Measurements from ENCODE around the gene STPG2. TPM values are rescaled to one million over a fixed set of nuclear protein-coding genes. Genes with fewer than 3 reads are reported as not detected.

STPG2 gene
- total and polyA plus RNA-seq, 2 experiments from 2014 or later: 0.32 TPM; not detected in 1

- no peaks in the 10 kb centered on the region for H3K9me3 ChIP-seq (ENCODE audit: low read depth)
Measured at GRCh38 chr4:97819294-97819693, 324.0 kb downstream of the STPG2 start.

DNA sequence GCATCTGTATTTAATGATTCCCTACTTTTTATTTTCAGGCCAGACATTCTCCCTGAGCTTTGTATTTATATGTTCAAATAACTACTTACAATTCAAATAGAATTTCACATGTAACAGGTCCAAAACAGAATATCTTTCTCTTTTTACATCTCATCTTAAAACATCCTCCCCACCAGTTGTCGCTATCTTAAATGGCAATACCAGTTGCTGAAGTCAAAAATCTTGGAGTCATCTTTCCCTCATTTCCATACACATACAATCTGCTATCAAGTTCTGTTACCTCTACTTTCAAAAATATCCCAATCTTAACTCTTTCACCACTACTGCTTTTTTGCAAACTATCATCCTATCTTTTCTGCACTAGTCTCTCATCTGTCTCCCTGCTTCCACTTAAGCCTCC is 330.5 kb downstream of the STPG2 start:
- Histone ChIP-seq H3K9me2 (ENCODE audit: insufficient read depth) (no peaks in the 10 kb centered on the region), H3K4me2 (ENCODE audit: unreplicated experiment) (no peak overlapping the region), H3K36me3 (ENCODE audit: low read depth) (no peaks in the 10 kb centered on the region), H3K9ac (no peak overlapping the region), H2AFZ (no peak overlapping the region), H3F3A (ENCODE audit: insufficient read depth) (no peaks in the 10 kb centered on the region), H3K27me3 (replicated peaks; ENCODE audit: insufficient read depth) (no peaks in the 10 kb centered on the region), H4K20me1 (ENCODE audit: insufficient read depth) (no peaks in the 10 kb centered on the region), H3K4me1 (ENCODE audit: insufficient read depth) (no peaks in the 10 kb centered on the region), H3K27ac (no peak overlapping the region), H3K9me3 (ENCODE audit: low read depth) (no peaks in the 10 kb centered on the region), H3K79me2 (ENCODE audit: insufficient read depth) (no peaks in the 10 kb centered on the region), H3K4me3 (no peak overlapping the region)
- in situ Hi-C loops (cut with MboI): no loop called here
- no peak for DNase-seq
- WGBS, 2 experiments (ENCODE audit: low coverage in 1 of 2, low lambda C conversion rate in 2 of 2, missing lambda C conversion rate in 2 of 2): 38 to 44% methylated on average over 1 of the region's 1 CpG
- TF ChIP-seq EZH2 (IDR thresholded peaks at IDR 0.05; ENCODE audit: insufficient read depth, poor library complexity, severe bottlenecking): no peak
- TF ChIP-seq EZH2phosphoT487 (IDR thresholded peaks at IDR 0.05; ENCODE audit: insufficient read depth, low read depth): no peak

More at GRCh38 chr4:97819294-97819693, 324.0 kb downstream of the STPG2 start:
- Histone ChIP-seq H3K36me3 (ENCODE audit: low read depth) (no peaks in the 10 kb centered on the region), H3K4me2 (ENCODE audit: unreplicated experiment) (no peak overlapping the region), H3K4me3 (no peak overlapping the region), H4K20me1 (ENCODE audit: insufficient read depth) (no peaks in the 10 kb centered on the region), H3K27me3 (replicated peaks; ENCODE audit: insufficient read depth) (no peaks in the 10 kb centered on the region), H3K79me2 (ENCODE audit: insufficient read depth) (no peaks in the 10 kb centered on the region), H3F3A (ENCODE audit: insufficient read depth) (no peaks in the 10 kb centered on the region), H3K9me2 (ENCODE audit: insufficient read depth) (no peaks in the 10 kb centered on the region), H3K4me1 (ENCODE audit: insufficient read depth) (no peaks in the 10 kb centered on the region), H2AFZ (no peak overlapping the region), H3K9ac (no peak overlapping the region), H3K27ac (no peak overlapping the region)
- TF ChIP-seq EZH2 (IDR thresholded peaks at IDR 0.05; ENCODE audit: insufficient read depth, poor library complexity, severe bottlenecking) (no peak), EZH2phosphoT487 (IDR thresholded peaks at IDR 0.05; ENCODE audit: insufficient read depth, low read depth) (no peak)
- in situ Hi-C loops (cut with MboI): no loop called here
- no peak for DNase-seq
- WGBS, 2 experiments (ENCODE audit: low coverage in 1 of 2, low lambda C conversion rate in 2 of 2, missing lambda C conversion rate in 2 of 2): 17 to 31% methylated on average over 1 of the region's 1 CpG

- Histone ChIP-seq H3K9me3 (ENCODE audit: low read depth) (no peaks in the 10 kb centered on the region), H3F3A (ENCODE audit: insufficient read depth) (no peaks in the 10 kb centered on the region), H4K20me1 (ENCODE audit: insufficient read depth) (no peaks in the 10 kb centered on the region), H2AFZ (no peak overlapping the region), H3K9me2 (ENCODE audit: insufficient read depth) (no peaks in the 10 kb centered on the region), H3K79me2 (ENCODE audit: insufficient read depth) (no peaks in the 10 kb centered on the region), H3K9ac (no peak overlapping the region), H3K4me3 (no peak overlapping the region), H3K4me1 (ENCODE audit: insufficient read depth) (no peaks in the 10 kb centered on the region), H3K4me2 (ENCODE audit: unreplicated experiment) (no peak overlapping the region), H3K36me3 (ENCODE audit: low read depth) (no peaks in the 10 kb centered on the region), H3K27ac (no peak overlapping the region), H3K27me3 (replicated peaks; ENCODE audit: insufficient read depth) (no peaks in the 10 kb centered on the region)
- in situ Hi-C loops (cut with MboI): no loop called here
- WGBS, 2 experiments (ENCODE audit: low coverage in 1 of 2, low lambda C conversion rate in 2 of 2, missing lambda C conversion rate in 2 of 2): 32 to 44% methylated on average over 3 of the region's 3 CpGs
- TF ChIP-seq EZH2 (IDR thresholded peaks at IDR 0.05; ENCODE audit: insufficient read depth, poor library complexity, severe bottlenecking) (no peak), EZH2phosphoT487 (IDR thresholded peaks at IDR 0.05; ENCODE audit: insufficient read depth, low read depth) (no peak)
- DNase-seq: no peak
Measured at GRCh38 chr4:97786306-97786920, 356.9 kb downstream of the STPG2 start.

DNA sequence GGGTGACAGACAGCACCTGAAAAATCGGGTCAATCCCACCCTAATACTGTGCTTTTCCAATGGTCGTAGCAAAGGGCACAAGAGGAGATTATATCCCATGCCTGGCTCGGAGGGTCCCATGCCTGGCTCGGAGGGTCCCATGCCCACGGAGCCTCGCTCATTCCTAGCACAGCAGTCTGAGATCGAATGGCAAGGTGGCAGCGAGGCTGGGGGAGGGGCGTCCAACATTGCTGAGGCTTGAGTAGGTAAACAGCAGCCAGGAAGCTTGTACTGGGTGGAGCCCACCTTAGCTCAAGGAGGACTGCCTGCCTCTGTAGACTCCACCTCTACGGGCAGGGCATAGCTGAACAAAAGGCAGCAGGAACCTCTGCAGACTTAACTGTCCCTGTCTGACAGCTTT is 365.1 kb downstream of the STPG2 start:
- no peaks in the 10 kb centered on the region for H3K79me2 ChIP-seq (ENCODE audit: insufficient read depth)
- H3K36me3 ChIP-seq (ENCODE audit: low read depth): no peaks in the 10 kb centered on the region
- H3K4me2 ChIP-seq (ENCODE audit: unreplicated experiment): no peak overlapping the region
- no peaks in the 10 kb centered on the region for H3K9me2 ChIP-seq (ENCODE audit: insufficient read depth)
- H4K20me1 ChIP-seq (ENCODE audit: insufficient read depth): no peaks in the 10 kb centered on the region
- in situ Hi-C loops (cut with MboI): no loop called here
- 36 to 40% methylated on average over 10 of the region's 10 CpGs for WGBS, 2 experiments (ENCODE audit: low coverage in 1 of 2, low lambda C conversion rate in 2 of 2, missing lambda C conversion rate in 2 of 2)
- no peak overlapping the region for H3K9ac ChIP-seq
- no peaks in the 10 kb centered on the region for H3F3A ChIP-seq (ENCODE audit: insufficient read depth)
- H3K4me3 ChIP-seq: no peak overlapping the region
- no peak for TF ChIP-seq EZH2phosphoT487 (IDR thresholded peaks at IDR 0.05; ENCODE audit: insufficient read depth, low read depth)
- TF ChIP-seq EZH2 (IDR thresholded peaks at IDR 0.05; ENCODE audit: insufficient read depth, poor library complexity, severe bottlenecking): no peak
- H2AFZ ChIP-seq: no peak overlapping the region
- no peak for DNase-seq
- no peaks in the 10 kb centered on the region for H3K27me3 ChIP-seq (replicated peaks; ENCODE audit: insufficient read depth)
- H3K4me1 ChIP-seq (ENCODE audit: insufficient read depth): no peaks in the 10 kb centered on the region
- H3K27ac ChIP-seq: no peak overlapping the region
- no peaks in the 10 kb centered on the region for H3K9me3 ChIP-seq (ENCODE audit: low read depth)
